ENCODE measurements around the gene VAMP2.

Gene VAMP2

GRCh38 chr17:8143581-8144400, 19.0 kb downstream of the VAMP2 start:
- no peak overlapping the region for H3K4me3 ChIP-seq (ENCODE audit: low read depth, low read length)

GRCh38 chr17:8142887-8143580, 19.7 kb downstream of the VAMP2 start:
- H3K4me3 ChIP-seq (ENCODE audit: low read depth, low read length) = no peak overlapping the region

- H3K4me3 ChIP-seq (ENCODE audit: low read depth, low read length) = no peak overlapping the region
Observed at GRCh38 chr17:8142158-8142886, 20.4 kb downstream of the VAMP2 start.

GRCh38 chr17:8141741-8142140, 21.0 kb downstream of the VAMP2 start:
- no peak overlapping the region for H3K4me3 ChIP-seq (ENCODE audit: low read depth, low read length)

- H3K4me3 ChIP-seq (ENCODE audit: low read depth, low read length) = no peak overlapping the region
Observed at GRCh38 chr17:8141045-8141444, 21.7 kb downstream of the VAMP2 start.

GRCh38 chr17:8140065-8141029, 22.4 kb downstream of the VAMP2 start:
- H3K4me3 ChIP-seq (ENCODE audit: low read depth, low read length) = no peak overlapping the region

GRCh38 chr17:8138672-8139371, 23.9 kb downstream of the VAMP2 start:
- H3K4me3 ChIP-seq (ENCODE audit: low read depth, low read length) = peak overlapping the region; percentile 67

- H3K4me3 ChIP-seq (ENCODE audit: low read depth, low read length) = peak overlapping the region; percentile 67
Observed at GRCh38 chr17:8138374-8138671, 24.4 kb downstream of the VAMP2 start.

GRCh38 chr17:8137645-8138373, 24.9 kb downstream of the VAMP2 start:
- H3K4me3 ChIP-seq (ENCODE audit: low read depth, low read length) = peak overlapping the region; percentile 67

- H3K4me3 ChIP-seq (ENCODE audit: low read depth, low read length) = no peak overlapping the region
Observed at GRCh38 chr17:8133941-8134340, 28.8 kb downstream of the VAMP2 start.

- H3K4me3 ChIP-seq (ENCODE audit: low read depth, low read length) = no peak overlapping the region
Observed at GRCh38 chr17:8133399-8133798, 29.3 kb downstream of the VAMP2 start.

- no peak overlapping the region for H3K4me3 ChIP-seq (ENCODE audit: low read depth, low read length)
Observed at GRCh38 chr17:8131844-8132441, 30.8 kb downstream of the VAMP2 start.

- no peak overlapping the region for H3K4me3 ChIP-seq (ENCODE audit: low read depth, low read length)
Observed at GRCh38 chr17:8128125-8128784, 34.5 kb downstream of the VAMP2 start.

- peak overlapping the region; percentile 52 for H3K4me3 ChIP-seq (ENCODE audit: low read depth, low read length)
Observed at GRCh38 chr17:8126491-8127066, 36.2 kb downstream of the VAMP2 start.

- H3K4me3 ChIP-seq (ENCODE audit: low read depth, low read length) = peak overlapping the region; percentile 52
Observed at GRCh38 chr17:8125947-8126490, 36.7 kb downstream of the VAMP2 start.

GRCh38 chr17:8125154-8125946, 37.4 kb downstream of the VAMP2 start:
- H3K4me3 ChIP-seq (ENCODE audit: low read depth, low read length) = peak overlapping the region; percentile 52

Measured in iPS-11a (cell line).